MM.1S (cell line): ENCODE results near the gene LDLRAP1.

Experiments
- DNase-seq: peaks from one replicate; pipeline ENCODE4 v3.0.0-alpha.2; 2015
- H2AFZ ChIP-seq: fragments of 300-600 bp; sonication (generic); 2 replicates; pipeline ENCODE4 v1.6.0; 2016; ENCODE audit warnings: antibody characterized with exemption, low read length
- H3F3A ChIP-seq: fragments of 300-600 bp; sonication (generic); 2 replicates; pipeline ENCODE4 v1.6.1; 2016; ENCODE audit warnings: mild to moderate bottlenecking, antibody characterized with exemption, low read length, moderate library complexity, mixed read lengths; ENCODE audit not compliant: insufficient read depth
- H3K27ac ChIP-seq: fragments of 300-600 bp; sonication (generic); 2 replicates; pipeline ENCODE4 v1.5.1; 2016; ENCODE audit warnings: mild to moderate bottlenecking, low read length
- H3K27me3 ChIP-seq: fragments of 300-600 bp; sonication (generic); replicated peaks from 2 replicates; pipeline ENCODE4 v1.6.0; 2016; ENCODE audit warnings: low read length; ENCODE audit not compliant: insufficient read depth
- H3K36me3 ChIP-seq: fragments of 300-600 bp; sonication (generic); replicated peaks from 2 replicates; pipeline ENCODE4 v1.6.1; 2016; ENCODE audit warnings: mild to moderate bottlenecking, low read length, mixed read lengths; ENCODE audit not compliant: insufficient read depth
- H3K4me1 ChIP-seq: fragments of 300-600 bp; sonication (generic); 2 replicates; pipeline ENCODE4 v1.6.1; 2016; ENCODE audit warnings: low read length, mixed read lengths
- H3K4me2 ChIP-seq: fragments of 300-600 bp; sonication (generic); 2 replicates; pipeline ENCODE4 v1.6.0; 2016; ENCODE audit warnings: low read depth, low read length
- H3K4me3 ChIP-seq: fragments of 300-600 bp; sonication (generic); 2 replicates; pipeline ENCODE4 v1.5.1; 2016; ENCODE audit warnings: low read length, mixed read lengths
- H3K79me2 ChIP-seq: fragments of 300-600 bp; sonication (generic); 2 replicates; pipeline ENCODE4 v1.6.1; 2016; ENCODE audit warnings: mixed run types, low read length, mixed read lengths
- H3K9ac ChIP-seq: fragments of 300-600 bp; sonication (generic); 2 replicates; pipeline ENCODE4 v1.6.1; 2016; ENCODE audit warnings: low read length, mixed read lengths
- H3K9me2 ChIP-seq: fragments of 300-600 bp; sonication (generic); replicated peaks from 2 replicates; pipeline ENCODE4 v1.6.1; 2016; ENCODE audit warnings: mild to moderate bottlenecking, low read length, mixed read lengths; ENCODE audit not compliant: insufficient read depth
- H3K9me3 ChIP-seq: fragments of 300-600 bp; sonication (generic); replicated peaks from 2 replicates; pipeline ENCODE4 v1.6.1; 2016; ENCODE audit warnings: mild to moderate bottlenecking, low read length, mixed read lengths; ENCODE audit not compliant: insufficient read depth
- H4K20me1 ChIP-seq: fragments of 300-600 bp; sonication (generic); 2 replicates; pipeline ENCODE4 v1.6.1; 2016; ENCODE audit warnings: mild to moderate bottlenecking, low read length, moderate library complexity, mixed read lengths; ENCODE audit not compliant: insufficient read depth
- EZH2 ChIP-seq: fragments of 300-600 bp; sonication (generic); optimal IDR thresholded peaks from 2 replicates; pipeline ENCODE3; 2017; ENCODE audit warnings: low read depth, mild to moderate bottlenecking, antibody characterized with exemption, low read length, mixed read lengths
- EZH2phosphoT487 ChIP-seq: fragments of 300-600 bp; sonication (generic); IDR thresholded peaks from 2 replicates; pipeline ENCODE4 v1.6.1; 2018; ENCODE audit warnings: antibody characterized with exemption, low read length
- TF ChIP-seq, protein P1 (sequence below): fragments of 300-600 bp; sonication (generic); IDR thresholded peaks from 2 replicates; pipeline ENCODE4 v1.5.1; 2016; ENCODE audit warnings: antibody characterized with exemption, low read length, mixed read lengths

The LDLRAP1 gene

DNA sequence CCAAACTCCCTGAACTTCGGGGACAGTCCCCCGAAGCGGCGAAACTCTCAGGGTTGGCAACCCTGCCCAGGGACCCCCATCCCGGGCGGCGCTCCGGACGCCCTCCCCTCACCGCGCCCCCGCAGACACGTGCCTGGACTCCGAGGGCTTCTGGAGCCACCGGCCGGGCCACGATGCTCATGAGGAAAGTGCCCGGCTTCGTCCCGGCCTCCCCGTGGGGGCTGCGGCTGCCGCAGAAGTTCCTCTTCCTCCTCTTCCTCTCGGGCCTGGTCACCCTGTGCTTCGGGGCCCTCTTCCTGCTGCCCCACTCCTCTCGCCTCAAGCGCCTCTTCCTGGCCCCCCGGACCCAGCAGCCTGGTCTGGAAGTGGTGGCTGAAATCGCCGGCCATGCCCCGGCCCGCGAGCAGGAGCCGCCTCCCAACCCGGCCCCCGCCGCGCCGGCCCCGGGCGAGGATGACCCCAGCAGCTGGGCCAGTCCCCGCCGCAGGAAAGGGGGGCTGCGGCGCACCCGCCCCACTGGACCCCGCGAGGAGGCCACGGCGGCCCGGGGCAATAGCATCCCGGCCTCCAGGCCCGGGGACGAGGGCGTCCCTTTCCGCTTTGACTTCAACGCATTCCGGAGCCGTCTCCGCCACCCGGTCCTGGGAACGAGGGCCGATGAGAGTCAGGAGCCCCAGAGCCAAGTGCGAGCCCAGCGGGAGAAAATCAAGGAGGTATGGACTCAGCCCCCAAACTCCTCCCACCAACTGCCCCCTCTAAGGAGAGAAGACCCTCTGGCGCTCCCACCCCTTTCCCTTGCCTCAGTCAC, 74.4 kb downstream of the LDLRAP1 start:
- Histone ChIP-seq H3K9me3 (no peaks in the 10 kb centered on the region), H3K4me2 (peak overlapping the region; percentile 94), H3K36me3 (no peaks in the 10 kb centered on the region), H3F3A (peaks cover 43% of the 10 kb centered on the region), H3K27ac (peak overlapping the region; percentile 92; the same call in 1 of the 2 replicates), H3K9me2 (no peaks in the 10 kb centered on the region), H4K20me1 (no peaks in the 10 kb centered on the region), H3K4me1 (peaks cover 64% of the 10 kb centered on the region), H2AFZ (no peak overlapping the region), H3K9ac (peak overlapping the region; percentile 69), H3K4me3 (peak overlapping the region; percentile 60; the same call in 1 of the 2 replicates), H3K79me2 (peaks cover 24% of the 10 kb centered on the region), H3K27me3 (no peaks in the 10 kb centered on the region)
- TF ChIP-seq EZH2phosphoT487, result no peak
- TF ChIP-seq EZH2, result no peak
- TF ChIP-seq, protein P1, sequence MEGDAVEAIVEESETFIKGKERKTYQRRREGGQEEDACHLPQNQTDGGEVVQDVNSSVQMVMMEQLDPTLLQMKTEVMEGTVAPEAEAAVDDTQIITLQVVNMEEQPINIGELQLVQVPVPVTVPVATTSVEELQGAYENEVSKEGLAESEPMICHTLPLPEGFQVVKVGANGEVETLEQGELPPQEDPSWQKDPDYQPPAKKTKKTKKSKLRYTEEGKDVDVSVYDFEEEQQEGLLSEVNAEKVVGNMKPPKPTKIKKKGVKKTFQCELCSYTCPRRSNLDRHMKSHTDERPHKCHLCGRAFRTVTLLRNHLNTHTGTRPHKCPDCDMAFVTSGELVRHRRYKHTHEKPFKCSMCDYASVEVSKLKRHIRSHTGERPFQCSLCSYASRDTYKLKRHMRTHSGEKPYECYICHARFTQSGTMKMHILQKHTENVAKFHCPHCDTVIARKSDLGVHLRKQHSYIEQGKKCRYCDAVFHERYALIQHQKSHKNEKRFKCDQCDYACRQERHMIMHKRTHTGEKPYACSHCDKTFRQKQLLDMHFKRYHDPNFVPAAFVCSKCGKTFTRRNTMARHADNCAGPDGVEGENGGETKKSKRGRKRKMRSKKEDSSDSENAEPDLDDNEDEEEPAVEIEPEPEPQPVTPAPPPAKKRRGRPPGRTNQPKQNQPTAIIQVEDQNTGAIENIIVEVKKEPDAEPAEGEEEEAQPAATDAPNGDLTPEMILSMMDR, result no peak
- DNase-seq, result no peak

DNA sequence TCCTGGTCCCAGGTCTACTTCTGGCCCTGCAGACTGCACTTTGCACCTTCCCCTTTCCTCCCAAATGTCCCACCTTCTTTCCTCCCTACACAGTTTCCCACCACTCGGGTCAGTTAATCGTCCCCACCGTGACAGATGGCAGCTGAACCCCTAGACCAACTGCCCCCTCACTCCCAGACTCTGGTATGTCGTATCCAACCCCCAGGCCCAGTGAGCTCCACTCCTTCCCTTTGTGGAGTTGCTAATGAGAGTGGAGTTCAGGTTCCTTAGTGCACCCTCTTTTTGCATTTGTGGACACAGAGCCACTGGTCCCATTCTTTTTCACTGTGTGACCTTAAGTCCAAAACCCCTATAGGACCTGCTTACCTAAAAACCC, 75.0 kb downstream of the LDLRAP1 start:
- peaks cover 43% of the 10 kb centered on the region for H3F3A ChIP-seq
- peak overlapping the region; percentile 92; the same call in 1 of the 2 replicates for H3K27ac ChIP-seq
- peaks cover 64% of the 10 kb centered on the region for H3K4me1 ChIP-seq
- H3K27me3 ChIP-seq, result no peaks in the 10 kb centered on the region
- peak overlapping the region; percentile 69; the same call in 1 of the 2 replicates for H3K9ac ChIP-seq
- no peak for DNase-seq
- H3K79me2 ChIP-seq, result peaks cover 29% of the 10 kb centered on the region
- H3K4me2 ChIP-seq, result peak overlapping the region; percentile 94
- no peak for TF ChIP-seq EZH2
- TF ChIP-seq, protein P1, result no peak
- H3K9me2 ChIP-seq, result no peaks in the 10 kb centered on the region
- H3K36me3 ChIP-seq, result no peaks in the 10 kb centered on the region
- no peaks in the 10 kb centered on the region for H4K20me1 ChIP-seq
- no peaks in the 10 kb centered on the region for H3K9me3 ChIP-seq
- H2AFZ ChIP-seq, result no peak overlapping the region
- peak overlapping the region; percentile 53 for H3K4me3 ChIP-seq
